LNCaP clone FGC (cell line): ENCODE data around the gene SLC9A6.
A peak's percentile ranks its signal among the peaks of the same experiment; 100 is the strongest.

Source experiments
- DNase-seq: peaks from one replicate; pipeline ENCODE4 v3.0.0-alpha.2; 2011; ENCODE audit warnings: low read depth
- H3K4me3 ChIP-seq: 2 replicates; pipeline ENCODE4 v1.5.1; 2011; ENCODE audit warnings: mild to moderate bottlenecking, low read depth, low read length, control low read depth
- CTCF ChIP-seq: IDR thresholded peaks from 2 replicates; pipeline ENCODE4 v1.5.1; 2012; ENCODE audit warnings: mild to moderate bottlenecking; ENCODE audit not compliant: control insufficient read depth, insufficient read depth; ENCODE audit errors: extremely low read depth

SLC9A6 gene

GRCh38 chrX:136025091-136025490 is 39.9 kb downstream of the SLC9A6 start:
- no peak overlapping the region for H3K4me3 ChIP-seq
- no peak for DNase-seq
- no peak for TF ChIP-seq CTCF

GRCh38 chrX:136028383-136028984 is 43.2 kb downstream of the SLC9A6 start:
- TF ChIP-seq CTCF, result peak; percentile 58
- peak; percentile 45 for DNase-seq
- H3K4me3 ChIP-seq, result no peak overlapping the region

GRCh38 chrX:136029766-136030165 is 44.5 kb downstream of the SLC9A6 start:
- no peak for TF ChIP-seq CTCF
- H3K4me3 ChIP-seq, result no peak overlapping the region
- DNase-seq, result no peak

GRCh38 chrX:136030303-136031191 is 45.3 kb downstream of the SLC9A6 start:
- DNase-seq, result no peak
- no peak overlapping the region for H3K4me3 ChIP-seq
- TF ChIP-seq CTCF, result no peak

- no peak for DNase-seq
- TF ChIP-seq CTCF, result no peak
- H3K4me3 ChIP-seq, result no peak overlapping the region
Measured at GRCh38 chrX:136031626-136032025, 46.4 kb downstream of the SLC9A6 start.

- no peak for DNase-seq
- H3K4me3 ChIP-seq, result no peak overlapping the region
- TF ChIP-seq CTCF, result no peak
Measured at GRCh38 chrX:136032370-136032769, 47.1 kb downstream of the SLC9A6 start.
